Adrenal gland (tissue), 12 donors: ENCODE measurements around the gene MYNN. TPM values are rescaled to one million over a fixed set of nuclear protein-coding genes. Genes with fewer than 3 reads are reported as not detected.

Experiments
- DNase-seq, 7 donors: peaks; one replicate each; pipeline ENCODE4 v3.0.0-alpha.2; 2019 to 2020
- H3K27ac ChIP-seq, 5 donors: fragments of 200-600 bp; sonication (generic) in 4 of 5; 1 replicate in 3 of 5; 2 replicates in 2 of 5; pipeline versions ENCODE4 v1.5.1 to v1.8.0; 2016 to 2020; ENCODE audit warnings: mild to moderate bottlenecking in 1 of 5
- H3K27me3 ChIP-seq: fragments of 200-600 bp; 2 replicates; pipeline ENCODE4 v1.8.0; 2021
- H3K36me3 ChIP-seq, 2 donors: fragments of 200-600 bp; replicated peaks in 1 of 2; 1 replicate in 1 of 2; 2 replicates in 1 of 2; pipeline versions ENCODE4 v1.5.1 to v1.8.0; 2018 to 2022
- H3K4me1 ChIP-seq, 2 donors: fragments of 200-600 bp; replicated peaks in 1 of 2; 1 replicate in 1 of 2; 2 replicates in 1 of 2; pipeline versions ENCODE4 v1.5.1 to v1.8.0; 2018 to 2021
- H3K4me3 ChIP-seq, 4 donors: fragments of 200-600 bp; sonication (generic) in 3 of 4; one replicate each; pipeline ENCODE4 v1.5.1; 2016 to 2018
- H3K9me3 ChIP-seq, 3 donors: fragments of 200-600 bp; sonication (generic) in 1 of 3; replicated peaks in 1 of 3; 1 replicate in 2 of 3; 2 replicates in 1 of 3; pipeline versions ENCODE4 v1.5.1 to v1.8.0; 2016 to 2021
- POLR2A ChIP-seq, 2 donors: fragments of 450-650 bp; IDR thresholded peaks; one replicate each; pipeline ENCODE4 v1.6.1; 2017; ENCODE audit warnings: antibody characterized with exemption in 2 of 2, mild to moderate bottlenecking in 2 of 2, moderate library complexity in 1 of 2
- WGBS, 4 donors: extraction: QIAGEN DNeasy Blood & Tissue Kit in 2 of 4; methylation state at CpG; one replicate each; pipeline versions ENCODE4 v1.1.5 to v1.1.7; 2013 to 2017; 5-methylcytosine and 5-hydroxymethylcytosine counted together
- intact Hi-C, 2 donors: fragments of 100-400 bp; cut with DNase I; formaldehyde crosslinking; loops; one replicate each; pipeline versions ENCODE4 v1.14.1 to v1.15.0; 2022 to 2023
- polyA plus RNA-seq, 3 donors: library from polyadenylated mRNA; stranded (reverse); fragments of 200-250 nt in 2 of 3; fragments of 350-450 nt in 1 of 3; fragmentation: Illumina TruSeq in 1 of 3; extraction: RNeasy Lipid Tissue Mini Kit (QIAGEN cat#74804) in 1 of 3; gene quantifications; one replicate each; pipeline ENCODE4 v1.2.3, GENCODE V29; 2013 to 2014
- total RNA-seq, 9 donors: library from RNA; depleted of rRNA in 4 of 9; stranded (reverse); fragments of >200 nt in 4 of 9; fragments of 120-200 nt in 1 of 9; fragmentation: NEBNext Ultra II Directional in 1 of 9; extraction: Animal tissue kit (Norgen Biotek cat#: 25700) in 1 of 9; gene quantifications; one replicate each; pipeline versions ENCODE4 v1.1.0 to v1.2.4, GENCODE V29; 2013 to 2023
- TF ChIP-seq, protein P1 (sequence below), 6 experiments: fragments of 450-650 bp in 4 of 6; fragments of 200-600 bp in 2 of 6; sonication (generic) in 1 of 6; IDR thresholded peaks; 1 replicate in 5 of 6; 2 replicates in 1 of 6; pipeline versions ENCODE4 v1.5.1 to v1.8.0; 2016 to 2021; ENCODE audit warnings: antibody characterized with exemption in 6 of 6, mild to moderate bottlenecking in 2 of 6, moderate library complexity in 1 of 6
- donor health status: healthy with polysubstance abuse.
- donor health status: Bipolar disorder and iron deficiency.
- donor health status: DM: yes; HTN: yes; CAD: no.
- donor health status: DM: no; HTN: no; CAD: no.
- donor health status: DM: no; HTN: no; CAD: no.
- donor health status: DM: yes; HTN: yes; CAD: no.

MYNN gene
- total and polyA plus RNA-seq, 12 donors, result 6.1 to 20.5 (median 11.0) TPM

DNA sequence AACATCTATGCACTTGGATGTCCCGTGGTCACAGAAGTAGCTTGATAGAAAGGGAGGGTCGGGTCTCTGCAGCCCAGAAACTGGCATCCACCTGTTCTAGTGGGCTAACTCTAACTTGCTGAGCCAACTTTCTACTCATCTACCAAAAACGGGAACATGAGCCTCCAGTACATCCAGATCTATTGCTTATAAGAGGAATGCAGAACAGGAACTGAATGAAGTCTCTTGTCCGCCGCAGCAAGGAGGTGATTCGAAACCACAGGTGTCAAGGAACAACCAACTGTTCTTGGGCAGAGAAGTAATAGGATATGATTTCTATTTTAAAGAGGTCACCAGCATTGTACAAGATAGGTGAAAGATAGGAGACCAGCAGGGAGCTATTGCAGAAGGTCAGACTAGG is 26.3 kb upstream of the MYNN start:
- Histone ChIP-seq H3K27me3 (no peaks in the 10 kb centered on the region), H3K36me3 (no peaks in the 10 kb centered on the region), H3K4me1 (no peaks in the 10 kb centered on the region), H3K9me3 (no peaks in the 10 kb centered on the region), H3K27ac (no peak overlapping the region), H3K4me3 (no peak overlapping the region)
- 52 to 65% (median 57%) methylated on average over 6 of the region's 6 CpGs for WGBS, 4 donors
- TF ChIP-seq, protein P1, sequence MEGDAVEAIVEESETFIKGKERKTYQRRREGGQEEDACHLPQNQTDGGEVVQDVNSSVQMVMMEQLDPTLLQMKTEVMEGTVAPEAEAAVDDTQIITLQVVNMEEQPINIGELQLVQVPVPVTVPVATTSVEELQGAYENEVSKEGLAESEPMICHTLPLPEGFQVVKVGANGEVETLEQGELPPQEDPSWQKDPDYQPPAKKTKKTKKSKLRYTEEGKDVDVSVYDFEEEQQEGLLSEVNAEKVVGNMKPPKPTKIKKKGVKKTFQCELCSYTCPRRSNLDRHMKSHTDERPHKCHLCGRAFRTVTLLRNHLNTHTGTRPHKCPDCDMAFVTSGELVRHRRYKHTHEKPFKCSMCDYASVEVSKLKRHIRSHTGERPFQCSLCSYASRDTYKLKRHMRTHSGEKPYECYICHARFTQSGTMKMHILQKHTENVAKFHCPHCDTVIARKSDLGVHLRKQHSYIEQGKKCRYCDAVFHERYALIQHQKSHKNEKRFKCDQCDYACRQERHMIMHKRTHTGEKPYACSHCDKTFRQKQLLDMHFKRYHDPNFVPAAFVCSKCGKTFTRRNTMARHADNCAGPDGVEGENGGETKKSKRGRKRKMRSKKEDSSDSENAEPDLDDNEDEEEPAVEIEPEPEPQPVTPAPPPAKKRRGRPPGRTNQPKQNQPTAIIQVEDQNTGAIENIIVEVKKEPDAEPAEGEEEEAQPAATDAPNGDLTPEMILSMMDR (IDR thresholded peaks at IDR 0.05), result no peak
- no peak for TF ChIP-seq POLR2A (IDR thresholded peaks at IDR 0.05)
- DNase-seq, result no peak
- intact Hi-C loops, result no loop called here

GRCh38 chr3:169748670-169749069 is 24.5 kb upstream of the MYNN start:
- H3K27ac ChIP-seq, result no peak overlapping the region
- no peak for DNase-seq
- TF ChIP-seq, protein P1 (IDR thresholded peaks at IDR 0.05), result no peak
- no peak for TF ChIP-seq POLR2A (IDR thresholded peaks at IDR 0.05)
- H3K4me3 ChIP-seq, result no peak overlapping the region
- intact Hi-C loops, result no loop called here
- no peaks in the 10 kb centered on the region for H3K9me3 ChIP-seq
- H3K4me1 ChIP-seq, result no peaks in the 10 kb centered on the region
- H3K27me3 ChIP-seq, result no peaks in the 10 kb centered on the region
- no peaks in the 10 kb centered on the region for H3K36me3 ChIP-seq
- 56 to 75% (median 63%) methylated on average over 3 of the region's 3 CpGs for WGBS, 4 donors

DNA sequence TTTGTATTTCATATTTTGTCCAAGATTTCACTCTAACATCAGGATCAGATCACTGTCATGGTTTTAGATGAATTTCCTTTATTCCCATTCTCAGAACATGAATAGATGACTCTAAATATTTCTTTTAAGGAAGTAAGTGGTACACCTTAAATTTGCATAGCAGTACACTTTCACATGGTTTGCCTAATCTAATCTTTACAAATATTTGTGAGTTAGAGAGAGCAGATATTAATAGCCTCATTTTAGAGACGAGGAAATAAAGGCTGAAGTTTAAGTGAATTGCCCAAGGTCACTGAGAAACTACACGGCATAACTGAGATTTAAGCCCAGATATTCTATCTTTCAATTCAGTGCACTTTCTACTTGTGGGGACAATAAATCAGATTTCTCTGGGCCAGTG is 22.5 kb upstream of the MYNN start:
- H3K27ac ChIP-seq, result no peak overlapping the region
- no peaks in the 10 kb centered on the region for H3K4me1 ChIP-seq
- H3K4me3 ChIP-seq, result no peak overlapping the region
- intact Hi-C loops, result no loop called here
- H3K36me3 ChIP-seq, result no peaks in the 10 kb centered on the region
- 21 to 39% (median 38%) methylated on average over 2 of the region's 2 CpGs for WGBS, 4 donors
- no peaks in the 10 kb centered on the region for H3K9me3 ChIP-seq
- DNase-seq, result no peak
- TF ChIP-seq, protein P1 (IDR thresholded peaks at IDR 0.05), result no peak
- no peak for TF ChIP-seq POLR2A (IDR thresholded peaks at IDR 0.05)
- H3K27me3 ChIP-seq, result no peaks in the 10 kb centered on the region

GRCh38 chr3:169751875-169752274 is 21.3 kb upstream of the MYNN start:
- no peak overlapping the region for H3K27ac ChIP-seq
- H3K27me3 ChIP-seq, result no peaks in the 10 kb centered on the region
- 79 to 89% (median 83%) methylated on average over 2 of the region's 2 CpGs for WGBS, 4 donors
- no peaks in the 10 kb centered on the region for H3K4me1 ChIP-seq
- no peak for TF ChIP-seq POLR2A (IDR thresholded peaks at IDR 0.05)
- TF ChIP-seq, protein P1 (IDR thresholded peaks at IDR 0.05), result no peak
- no peaks in the 10 kb centered on the region for H3K36me3 ChIP-seq
- H3K4me3 ChIP-seq, result no peak overlapping the region
- H3K9me3 ChIP-seq, result no peaks in the 10 kb centered on the region
- no peak for DNase-seq
- intact Hi-C loops, result no loop called here
